Measurements from ENCODE around the gene PTPRN.

PTPRN gene

DNA sequence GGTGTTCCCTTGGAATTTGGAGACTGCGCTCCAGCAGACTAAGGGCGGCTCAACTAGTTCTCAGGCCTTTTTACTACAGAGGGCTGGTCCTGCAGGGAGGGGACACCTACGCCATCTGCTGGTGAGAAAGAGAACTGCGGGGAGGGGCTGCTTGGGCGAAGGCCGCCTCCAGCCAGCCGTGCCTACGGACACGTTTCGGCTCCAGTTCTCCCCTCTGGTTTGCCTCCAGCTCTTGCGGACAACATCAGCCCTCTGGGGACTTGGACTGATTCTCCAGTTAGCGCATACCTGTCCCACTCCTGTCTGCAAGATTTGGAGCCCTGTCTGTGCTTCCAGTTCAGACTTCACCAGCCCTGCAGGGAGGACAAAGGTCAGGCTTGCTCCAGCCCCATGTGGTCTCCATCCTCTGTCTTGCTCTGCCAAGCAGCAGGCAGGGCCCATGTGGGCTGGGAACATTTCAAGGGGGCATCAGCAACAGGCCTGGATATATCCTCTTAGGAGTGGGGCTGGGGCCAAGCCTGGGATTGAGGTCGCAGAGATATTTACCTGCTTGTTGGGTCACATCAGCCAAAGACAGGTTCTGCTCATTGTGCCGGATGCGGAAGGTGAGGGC lies 10.3 kb downstream of the PTPRN start:
- H3K9me2 ChIP-seq (replicated peaks; ENCODE audit: insufficient read depth, low read length): no peaks in the 10 kb centered on the region

DNA sequence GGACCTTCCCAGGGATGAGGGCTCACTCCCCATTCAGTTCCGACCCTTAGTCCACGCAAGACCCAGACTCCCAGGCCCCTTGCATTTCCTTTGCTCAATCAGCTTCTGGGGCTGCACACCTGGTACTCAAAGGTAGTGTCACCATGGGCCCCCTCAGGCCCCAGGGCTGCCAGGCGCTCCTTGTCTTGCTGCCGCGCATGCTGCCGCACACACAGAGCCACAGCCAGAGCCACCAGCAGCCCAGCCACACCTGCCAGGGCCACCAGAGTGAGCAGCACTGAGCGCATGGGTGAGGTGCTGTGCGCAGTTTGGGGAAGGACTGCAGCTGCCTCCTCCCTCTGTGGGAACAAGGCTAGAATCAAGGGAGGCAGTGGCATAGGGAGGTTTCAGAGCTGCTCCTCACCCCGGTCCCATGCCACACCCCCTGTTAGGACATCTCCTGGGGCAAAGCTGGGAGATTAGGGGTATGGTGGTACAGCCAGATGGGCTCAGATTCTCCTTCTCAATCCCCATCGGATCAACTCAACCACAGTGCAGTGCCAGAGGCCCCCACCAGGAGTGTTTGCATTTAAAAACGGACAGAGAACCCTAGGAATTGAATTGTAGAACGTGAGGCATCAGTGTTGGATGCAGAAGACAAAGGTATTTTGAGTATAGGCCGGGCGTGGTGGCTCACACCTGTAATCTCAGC lies 11.3 kb downstream of the PTPRN start:
- TF ChIP-seq, protein P1, sequence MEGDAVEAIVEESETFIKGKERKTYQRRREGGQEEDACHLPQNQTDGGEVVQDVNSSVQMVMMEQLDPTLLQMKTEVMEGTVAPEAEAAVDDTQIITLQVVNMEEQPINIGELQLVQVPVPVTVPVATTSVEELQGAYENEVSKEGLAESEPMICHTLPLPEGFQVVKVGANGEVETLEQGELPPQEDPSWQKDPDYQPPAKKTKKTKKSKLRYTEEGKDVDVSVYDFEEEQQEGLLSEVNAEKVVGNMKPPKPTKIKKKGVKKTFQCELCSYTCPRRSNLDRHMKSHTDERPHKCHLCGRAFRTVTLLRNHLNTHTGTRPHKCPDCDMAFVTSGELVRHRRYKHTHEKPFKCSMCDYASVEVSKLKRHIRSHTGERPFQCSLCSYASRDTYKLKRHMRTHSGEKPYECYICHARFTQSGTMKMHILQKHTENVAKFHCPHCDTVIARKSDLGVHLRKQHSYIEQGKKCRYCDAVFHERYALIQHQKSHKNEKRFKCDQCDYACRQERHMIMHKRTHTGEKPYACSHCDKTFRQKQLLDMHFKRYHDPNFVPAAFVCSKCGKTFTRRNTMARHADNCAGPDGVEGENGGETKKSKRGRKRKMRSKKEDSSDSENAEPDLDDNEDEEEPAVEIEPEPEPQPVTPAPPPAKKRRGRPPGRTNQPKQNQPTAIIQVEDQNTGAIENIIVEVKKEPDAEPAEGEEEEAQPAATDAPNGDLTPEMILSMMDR (IDR thresholded peaks at IDR 0.05; ENCODE audit: insufficient read depth, low read length, poor library complexity, severe bottlenecking): no peak
- no peak for TF ChIP-seq EZH2phosphoT487 (conservative IDR thresholded peaks at IDR 0.05; ENCODE audit: low read length)

More for the DNA sequence above, 10.3 kb downstream of the PTPRN start:
- Histone ChIP-seq H3K27ac (ENCODE audit: low read depth, low read length) (no peak overlapping the region), H2AFZ (ENCODE audit: low read depth, low read length, severe bottlenecking) (no peak overlapping the region), H3K4me3 (ENCODE audit: insufficient read depth, low read length, poor library complexity, severe bottlenecking) (no peak overlapping the region), H3F3A (ENCODE audit: insufficient read depth) (no peaks in the 10 kb centered on the region), H3K27me3 (ENCODE audit: low read length) (no peaks in the 10 kb centered on the region), H3K4me2 (ENCODE audit: low read depth, low read length, poor library complexity, severe bottlenecking) (no peak overlapping the region), H3K79me2 (ENCODE audit: insufficient read depth, low read length) (no peaks in the 10 kb centered on the region), H3K36me3 (ENCODE audit: low read length) (no peaks in the 10 kb centered on the region), H4K20me1 (ENCODE audit: low read depth, low read length) (no peaks in the 10 kb centered on the region), H3K9ac (ENCODE audit: low read length) (no peak overlapping the region), H3K9me3 (ENCODE audit: insufficient read depth, low read length) (no peaks in the 10 kb centered on the region)
- TF ChIP-seq, protein P1 (IDR thresholded peaks at IDR 0.05; ENCODE audit: insufficient read depth, low read length, poor library complexity, severe bottlenecking): peak; percentile 84
- TF ChIP-seq EZH2phosphoT487 (conservative IDR thresholded peaks at IDR 0.05; ENCODE audit: low read length): no peak

DNA sequence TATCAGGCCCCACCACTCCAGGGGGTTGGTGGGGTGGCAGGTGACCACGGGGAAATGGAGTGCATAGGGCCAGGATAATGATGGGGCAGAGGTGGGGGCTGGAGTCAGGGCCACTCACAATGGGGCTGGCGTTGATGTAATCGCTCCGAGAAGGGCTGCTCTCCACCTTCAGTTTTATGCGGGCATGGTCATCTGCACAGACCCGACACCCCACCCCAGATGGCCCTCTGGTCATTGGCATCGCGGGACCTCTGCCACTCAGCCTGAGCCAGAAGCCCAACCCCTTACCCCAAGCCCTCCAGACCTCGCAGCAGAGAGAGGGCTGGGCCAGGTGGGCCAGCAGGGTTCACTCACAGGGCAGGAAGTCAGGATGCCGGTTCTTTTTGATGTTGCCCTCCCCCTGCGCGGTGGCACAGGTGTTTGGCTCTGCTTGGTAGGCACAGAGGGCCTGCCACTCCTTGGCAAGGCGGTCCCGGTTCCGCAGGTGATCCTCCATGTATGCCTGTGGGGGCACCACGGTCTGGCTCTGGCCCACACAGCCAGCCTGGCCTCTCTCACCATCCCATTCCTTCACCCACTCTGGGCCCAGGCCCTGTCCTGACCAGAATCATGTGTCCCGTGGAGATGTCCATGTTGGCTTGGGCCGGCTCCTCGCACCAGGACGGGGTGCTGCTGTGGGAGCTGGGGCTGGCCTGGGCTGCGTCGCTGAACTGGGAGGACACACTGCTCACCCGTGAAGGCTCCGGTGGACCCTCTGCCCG lies 12.4 kb downstream of the PTPRN start:
- H4K20me1 ChIP-seq (ENCODE audit: low read depth, low read length): no peaks in the 10 kb centered on the region
- no peak overlapping the region for H3K27ac ChIP-seq (ENCODE audit: low read depth, low read length)
- no peak overlapping the region for H3K4me2 ChIP-seq (ENCODE audit: low read depth, low read length, poor library complexity, severe bottlenecking)
- H3K9me2 ChIP-seq (replicated peaks; ENCODE audit: insufficient read depth, low read length): no peaks in the 10 kb centered on the region
- H3K36me3 ChIP-seq (ENCODE audit: low read length): no peaks in the 10 kb centered on the region
- no peaks in the 10 kb centered on the region for H3K79me2 ChIP-seq (ENCODE audit: insufficient read depth, low read length)
- H3K27me3 ChIP-seq (ENCODE audit: low read length): no peaks in the 10 kb centered on the region
- H2AFZ ChIP-seq (ENCODE audit: low read depth, low read length, severe bottlenecking): no peak overlapping the region
- H3K9ac ChIP-seq (ENCODE audit: low read length): no peak overlapping the region
- H3K9me3 ChIP-seq (ENCODE audit: insufficient read depth, low read length): no peaks in the 10 kb centered on the region
- H3K4me3 ChIP-seq (ENCODE audit: insufficient read depth, low read length, poor library complexity, severe bottlenecking): no peak overlapping the region
- H3F3A ChIP-seq (ENCODE audit: insufficient read depth): no peaks in the 10 kb centered on the region
- TF ChIP-seq EZH2phosphoT487 (conservative IDR thresholded peaks at IDR 0.05; ENCODE audit: low read length): no peak

More for the DNA sequence above, 11.3 kb downstream of the PTPRN start:
- Histone ChIP-seq H3K4me3 (ENCODE audit: insufficient read depth, low read length, poor library complexity, severe bottlenecking) (no peak overlapping the region), H4K20me1 (ENCODE audit: low read depth, low read length) (no peaks in the 10 kb centered on the region), H3K27me3 (ENCODE audit: low read length) (no peaks in the 10 kb centered on the region), H3K9ac (ENCODE audit: low read length) (no peak overlapping the region), H3K9me2 (replicated peaks; ENCODE audit: insufficient read depth, low read length) (no peaks in the 10 kb centered on the region), H2AFZ (ENCODE audit: low read depth, low read length, severe bottlenecking) (no peak overlapping the region), H3K36me3 (ENCODE audit: low read length) (no peaks in the 10 kb centered on the region), H3K4me2 (ENCODE audit: low read depth, low read length, poor library complexity, severe bottlenecking) (no peak overlapping the region), H3K27ac (ENCODE audit: low read depth, low read length) (no peak overlapping the region), H3F3A (ENCODE audit: insufficient read depth) (no peaks in the 10 kb centered on the region), H3K79me2 (ENCODE audit: insufficient read depth, low read length) (no peaks in the 10 kb centered on the region), H3K9me3 (ENCODE audit: insufficient read depth, low read length) (no peaks in the 10 kb centered on the region)
